ENCODE measurements around the gene HBB.

DNA sequence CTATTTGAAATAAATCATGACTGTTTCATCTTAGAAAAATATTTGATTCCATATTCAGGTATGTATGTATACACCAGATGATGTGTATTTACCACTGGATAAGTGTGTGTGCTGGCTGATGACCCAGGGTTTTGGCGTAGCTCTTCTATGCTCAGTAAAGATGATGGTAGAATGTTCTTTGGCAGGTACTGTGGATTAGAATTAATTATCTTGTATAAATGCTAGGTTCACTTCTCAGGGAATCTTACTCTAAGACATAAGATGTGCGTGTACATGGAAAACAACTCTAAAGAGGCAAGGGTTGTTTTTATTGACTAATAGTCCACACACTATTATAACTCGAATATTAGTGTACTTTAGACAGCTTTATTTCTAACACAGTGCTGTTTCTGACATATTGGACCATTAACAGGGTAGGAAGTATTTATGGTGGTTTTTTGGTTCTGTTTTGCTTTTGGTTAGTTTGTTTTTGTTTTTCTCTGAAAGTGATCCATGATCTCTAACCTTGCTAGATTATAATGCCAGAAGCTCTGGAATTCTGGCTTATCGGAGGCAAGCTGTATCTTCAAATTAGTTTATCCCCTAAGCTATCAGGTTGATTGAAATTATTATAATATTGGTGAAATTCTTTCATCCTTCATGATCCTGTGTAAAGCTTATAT, 23.8 kb upstream of the HBB start:
- TF ChIP-seq, protein P1, sequence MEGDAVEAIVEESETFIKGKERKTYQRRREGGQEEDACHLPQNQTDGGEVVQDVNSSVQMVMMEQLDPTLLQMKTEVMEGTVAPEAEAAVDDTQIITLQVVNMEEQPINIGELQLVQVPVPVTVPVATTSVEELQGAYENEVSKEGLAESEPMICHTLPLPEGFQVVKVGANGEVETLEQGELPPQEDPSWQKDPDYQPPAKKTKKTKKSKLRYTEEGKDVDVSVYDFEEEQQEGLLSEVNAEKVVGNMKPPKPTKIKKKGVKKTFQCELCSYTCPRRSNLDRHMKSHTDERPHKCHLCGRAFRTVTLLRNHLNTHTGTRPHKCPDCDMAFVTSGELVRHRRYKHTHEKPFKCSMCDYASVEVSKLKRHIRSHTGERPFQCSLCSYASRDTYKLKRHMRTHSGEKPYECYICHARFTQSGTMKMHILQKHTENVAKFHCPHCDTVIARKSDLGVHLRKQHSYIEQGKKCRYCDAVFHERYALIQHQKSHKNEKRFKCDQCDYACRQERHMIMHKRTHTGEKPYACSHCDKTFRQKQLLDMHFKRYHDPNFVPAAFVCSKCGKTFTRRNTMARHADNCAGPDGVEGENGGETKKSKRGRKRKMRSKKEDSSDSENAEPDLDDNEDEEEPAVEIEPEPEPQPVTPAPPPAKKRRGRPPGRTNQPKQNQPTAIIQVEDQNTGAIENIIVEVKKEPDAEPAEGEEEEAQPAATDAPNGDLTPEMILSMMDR (IDR thresholded peaks at IDR 0.05; ENCODE audit: low read length) = no peak
- TF ChIP-seq EZH2 (optimal IDR thresholded peaks at IDR 0.05; ENCODE audit: low read depth, low read length) = no peak
- no peak for TF ChIP-seq EZH2phosphoT487 (IDR thresholded peaks at IDR 0.05; ENCODE audit: low read length)

Measured in MM.1S (cell line).